ENCODE measurements around the gene ATP6V1A.
"Not testable (repeated sequence)": the region's sequence is repeated elsewhere in the genome, so short reads cannot be mapped to it uniquely, and the experiment has no call there.

The ATP6V1A gene

DNA sequence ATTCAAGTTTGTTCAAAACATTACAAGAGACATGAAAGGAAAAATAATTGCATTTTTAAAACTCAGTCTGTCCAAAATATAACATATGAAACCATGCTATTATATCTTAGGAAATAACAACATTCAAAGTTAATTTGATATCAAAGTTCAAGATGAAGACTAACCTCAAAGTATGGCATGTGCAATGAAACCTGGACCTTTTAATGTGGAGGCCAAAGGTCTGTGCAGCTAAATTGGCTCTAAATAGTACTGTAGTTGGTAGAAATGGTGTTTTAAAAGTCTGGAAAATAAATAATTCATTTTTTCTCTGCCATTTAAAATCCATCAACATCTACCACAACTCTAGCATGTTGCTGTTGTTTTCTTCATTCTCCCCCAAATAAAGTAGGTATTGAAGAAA is 100.4 kb downstream of the ATP6V1A start:
- H3K27ac ChIP-seq (ENCODE audit: low read length): no peak overlapping the region
- no peaks in the 10 kb centered on the region for H3K36me3 ChIP-seq (ENCODE audit: insufficient read depth, low read length)
- H3K4me2 ChIP-seq (ENCODE audit: insufficient read depth, low read length): no peak overlapping the region
- H3K9me3 ChIP-seq (ENCODE audit: insufficient read depth, low read length, severe bottlenecking): no peaks in the 10 kb centered on the region
- no peaks in the 10 kb centered on the region for H4K20me1 ChIP-seq (ENCODE audit: insufficient read depth, low read length)
- no peaks in the 10 kb centered on the region for H3K27me3 ChIP-seq (ENCODE audit: insufficient read depth, low read length, poor library complexity)
- H3K4me1 ChIP-seq (ENCODE audit: insufficient read depth, low read length): no peaks in the 10 kb centered on the region
- no peak overlapping the region for H3K4me3 ChIP-seq (ENCODE audit: low read depth in 1 of 2, low read length in 2 of 2)
- H3K79me2 ChIP-seq (ENCODE audit: insufficient read depth, low read length): no peaks in the 10 kb centered on the region
- H3K9ac ChIP-seq (ENCODE audit: low read depth, low read length): no peak overlapping the region
- TF ChIP-seq, protein P1, sequence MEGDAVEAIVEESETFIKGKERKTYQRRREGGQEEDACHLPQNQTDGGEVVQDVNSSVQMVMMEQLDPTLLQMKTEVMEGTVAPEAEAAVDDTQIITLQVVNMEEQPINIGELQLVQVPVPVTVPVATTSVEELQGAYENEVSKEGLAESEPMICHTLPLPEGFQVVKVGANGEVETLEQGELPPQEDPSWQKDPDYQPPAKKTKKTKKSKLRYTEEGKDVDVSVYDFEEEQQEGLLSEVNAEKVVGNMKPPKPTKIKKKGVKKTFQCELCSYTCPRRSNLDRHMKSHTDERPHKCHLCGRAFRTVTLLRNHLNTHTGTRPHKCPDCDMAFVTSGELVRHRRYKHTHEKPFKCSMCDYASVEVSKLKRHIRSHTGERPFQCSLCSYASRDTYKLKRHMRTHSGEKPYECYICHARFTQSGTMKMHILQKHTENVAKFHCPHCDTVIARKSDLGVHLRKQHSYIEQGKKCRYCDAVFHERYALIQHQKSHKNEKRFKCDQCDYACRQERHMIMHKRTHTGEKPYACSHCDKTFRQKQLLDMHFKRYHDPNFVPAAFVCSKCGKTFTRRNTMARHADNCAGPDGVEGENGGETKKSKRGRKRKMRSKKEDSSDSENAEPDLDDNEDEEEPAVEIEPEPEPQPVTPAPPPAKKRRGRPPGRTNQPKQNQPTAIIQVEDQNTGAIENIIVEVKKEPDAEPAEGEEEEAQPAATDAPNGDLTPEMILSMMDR (IDR thresholded peaks at IDR 0.05; ENCODE audit: borderline replicate concordance, extremely low read depth, low read length, poor library complexity, severe bottlenecking): no peak
- no peak for TF ChIP-seq EZH2 (IDR thresholded peaks at IDR 0.05; ENCODE audit: borderline replicate concordance, low read depth, low read length, severe bottlenecking)
- no peak overlapping the region for H2AFZ ChIP-seq (ENCODE audit: low read depth, low read length)
- ATAC-seq (ENCODE audit: insufficient read depth, low read depth) (no peak), DNase-seq (no peak)

DNA sequence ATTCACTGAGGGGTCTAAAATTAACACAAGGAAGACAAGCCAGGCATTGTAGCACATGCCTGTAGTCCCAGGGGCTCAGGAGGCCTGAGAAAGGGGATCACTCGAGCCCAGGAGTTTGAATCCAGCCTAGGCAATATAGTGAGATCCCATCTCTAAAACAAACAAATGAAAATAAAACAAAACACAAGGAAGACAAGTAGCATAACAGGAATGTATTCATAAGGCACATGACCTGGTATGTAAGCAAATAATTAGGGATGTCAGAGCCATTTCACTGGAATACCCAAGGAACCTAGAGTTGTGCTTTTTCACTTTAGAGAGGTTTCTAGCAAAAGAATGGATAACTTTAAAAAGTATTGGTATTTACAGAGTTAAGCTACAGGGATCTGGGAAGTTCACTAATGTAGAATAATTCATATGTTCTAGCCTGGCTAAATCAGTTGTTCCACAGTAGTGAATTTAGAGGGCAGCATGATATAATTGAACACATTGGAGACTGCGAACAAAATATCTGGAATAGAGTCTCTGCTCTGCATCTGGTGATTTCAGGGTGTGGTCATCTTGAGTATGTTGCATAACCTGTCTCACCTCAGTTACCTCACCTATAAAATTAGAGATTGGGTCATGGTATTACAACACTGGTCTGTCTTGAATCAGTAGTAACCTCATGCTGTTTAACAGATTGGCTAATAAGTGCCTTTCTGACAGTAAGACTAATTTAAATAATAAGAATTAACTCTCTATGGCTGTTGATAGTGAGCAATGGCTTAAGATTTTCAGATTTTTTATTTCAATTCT is 101.0 kb downstream of the ATP6V1A start:
- Histone ChIP-seq H3K9ac (ENCODE audit: low read depth, low read length) (no peak overlapping the region), H3K27ac (ENCODE audit: low read length) (no peak overlapping the region), H3K4me3 (ENCODE audit: low read depth in 1 of 2, low read length in 2 of 2) (no peak overlapping the region), H3K4me1 (ENCODE audit: insufficient read depth, low read length) (no peaks in the 10 kb centered on the region), H3K4me2 (ENCODE audit: insufficient read depth, low read length) (no peak overlapping the region), H3K27me3 (ENCODE audit: insufficient read depth, low read length, poor library complexity) (no peaks in the 10 kb centered on the region), H3K36me3 (ENCODE audit: insufficient read depth, low read length) (no peaks in the 10 kb centered on the region), H3K9me3 (ENCODE audit: insufficient read depth, low read length, severe bottlenecking) (no peaks in the 10 kb centered on the region), H4K20me1 (ENCODE audit: insufficient read depth, low read length) (no peaks in the 10 kb centered on the region), H3K79me2 (ENCODE audit: insufficient read depth, low read length) (no peaks in the 10 kb centered on the region), H2AFZ (ENCODE audit: low read depth, low read length) (no peak overlapping the region)
- TF ChIP-seq EZH2 (IDR thresholded peaks at IDR 0.05; ENCODE audit: borderline replicate concordance, low read depth, low read length, severe bottlenecking): no peak
- TF ChIP-seq, protein P1 (IDR thresholded peaks at IDR 0.05; ENCODE audit: borderline replicate concordance, extremely low read depth, low read length, poor library complexity, severe bottlenecking): no peak
- ATAC-seq (ENCODE audit: insufficient read depth, low read depth) (no peak), DNase-seq (no peak)

DNA sequence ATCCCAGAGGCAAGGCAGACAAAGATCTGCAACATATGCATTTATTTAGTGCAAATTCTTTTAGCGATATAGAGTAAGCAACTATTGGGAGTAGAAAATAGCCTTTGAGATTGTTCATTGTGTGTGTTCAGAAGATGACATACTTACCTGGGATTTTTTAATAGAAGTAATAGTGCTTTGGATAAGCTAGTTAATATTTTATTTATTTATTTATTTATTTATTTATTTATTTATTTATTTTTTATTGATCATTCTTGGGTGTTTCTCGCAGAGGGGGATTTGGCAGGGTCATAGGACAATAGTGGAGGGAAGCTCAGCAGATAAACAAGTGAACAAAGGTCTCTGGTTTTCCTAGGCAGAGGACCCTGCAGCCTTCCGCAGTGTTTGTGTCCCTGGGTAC is 102.2 kb downstream of the ATP6V1A start:
- H3K36me3 ChIP-seq (ENCODE audit: insufficient read depth, low read length); DNase-seq; H3K27ac ChIP-seq (ENCODE audit: low read length); H2AFZ ChIP-seq (ENCODE audit: low read depth, low read length); H3K9ac ChIP-seq (ENCODE audit: low read depth, low read length); H3K9me3 ChIP-seq (ENCODE audit: insufficient read depth, low read length, severe bottlenecking); H4K20me1 ChIP-seq (ENCODE audit: insufficient read depth, low read length); H3K79me2 ChIP-seq (ENCODE audit: insufficient read depth, low read length); H3K4me3 ChIP-seq (ENCODE audit: low read depth in 1 of 2, low read length in 2 of 2); H3K4me1 ChIP-seq (ENCODE audit: insufficient read depth, low read length); H3K4me2 ChIP-seq (ENCODE audit: insufficient read depth, low read length); H3K27me3 ChIP-seq (ENCODE audit: insufficient read depth, low read length, poor library complexity); ATAC-seq (ENCODE audit: insufficient read depth, low read depth): not testable (repeated sequence)

DNA sequence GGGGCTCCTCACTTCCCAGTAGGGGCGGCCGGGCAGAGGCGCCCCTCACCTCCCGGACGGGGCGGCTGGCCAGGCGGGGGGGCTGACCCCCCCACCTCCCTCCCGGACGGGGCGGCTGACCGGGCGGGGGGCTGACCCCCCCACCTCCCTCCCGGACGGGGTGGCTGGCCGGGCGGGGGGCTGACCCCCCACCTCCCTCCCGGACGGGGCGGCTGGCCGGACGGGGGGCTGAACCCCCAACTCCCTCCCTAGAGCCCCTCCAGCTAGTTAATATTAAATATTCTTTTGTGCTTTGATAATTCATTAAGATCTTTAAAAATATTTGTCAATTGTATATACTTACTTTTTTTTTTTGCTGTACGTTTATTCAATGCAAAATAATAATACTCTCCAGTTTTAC is 103.0 kb downstream of the ATP6V1A start:
- H3K9ac ChIP-seq (ENCODE audit: low read depth, low read length): not testable (repeated sequence)

DNA sequence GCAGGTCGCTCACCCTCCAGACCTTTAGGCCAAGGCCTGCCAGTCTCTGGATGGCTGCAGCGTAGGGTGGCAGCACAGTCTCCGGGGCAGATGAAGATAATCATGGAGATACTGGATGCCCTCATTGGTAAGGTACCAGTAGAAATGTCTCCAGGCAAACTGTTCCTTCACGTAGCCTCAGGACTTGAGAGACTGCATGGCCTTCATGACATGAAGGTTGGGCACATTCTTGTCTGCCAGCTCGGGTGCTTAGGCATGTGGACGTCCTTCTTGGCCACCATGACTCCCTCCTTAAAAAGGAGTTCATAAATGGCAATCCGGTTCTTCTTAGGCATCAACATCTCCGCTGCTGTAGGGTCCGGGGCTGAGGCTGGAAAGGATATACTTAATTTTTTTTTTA is 103.6 kb downstream of the ATP6V1A start:
- H3K36me3 ChIP-seq (ENCODE audit: insufficient read depth, low read length); DNase-seq; ATAC-seq (ENCODE audit: insufficient read depth, low read depth); H3K27me3 ChIP-seq (ENCODE audit: insufficient read depth, low read length, poor library complexity); H3K4me1 ChIP-seq (ENCODE audit: insufficient read depth, low read length); H3K27ac ChIP-seq (ENCODE audit: low read length); H3K4me2 ChIP-seq (ENCODE audit: insufficient read depth, low read length); H2AFZ ChIP-seq (ENCODE audit: low read depth, low read length); H4K20me1 ChIP-seq (ENCODE audit: insufficient read depth, low read length); H3K9ac ChIP-seq (ENCODE audit: low read depth, low read length); H3K79me2 ChIP-seq (ENCODE audit: insufficient read depth, low read length); H3K4me3 ChIP-seq (ENCODE audit: low read depth in 1 of 2, low read length in 2 of 2); H3K9me3 ChIP-seq (ENCODE audit: insufficient read depth, low read length, severe bottlenecking): not testable (repeated sequence)

More for the DNA sequence above, 103.0 kb downstream of the ATP6V1A start:
- not testable (repeated sequence) for H3K4me3 ChIP-seq (ENCODE audit: low read depth in 1 of 2, low read length in 2 of 2); DNase-seq; H3K4me1 ChIP-seq (ENCODE audit: insufficient read depth, low read length); H3K79me2 ChIP-seq (ENCODE audit: insufficient read depth, low read length); H3K36me3 ChIP-seq (ENCODE audit: insufficient read depth, low read length); ATAC-seq (ENCODE audit: insufficient read depth, low read depth); H3K9me3 ChIP-seq (ENCODE audit: insufficient read depth, low read length, severe bottlenecking); H2AFZ ChIP-seq (ENCODE audit: low read depth, low read length); H3K27me3 ChIP-seq (ENCODE audit: insufficient read depth, low read length, poor library complexity); H3K4me2 ChIP-seq (ENCODE audit: insufficient read depth, low read length); H3K27ac ChIP-seq (ENCODE audit: low read length); H4K20me1 ChIP-seq (ENCODE audit: insufficient read depth, low read length)

All from DND-41 (cell line).